DLD1 (cell line): ENCODE results near the gene SLC30A10.
"Not testable (repeated sequence)": the region's sequence is repeated elsewhere in the genome, so short reads cannot be mapped to it uniquely, and the experiment has no call there.

Source experiments
- in situ Hi-C: cut with HindIII; loops from 2 replicates; pipeline ENCODE4 v1.10.0; 2017; ENCODE audit warnings: low sequenced_read_pairs

SLC30A10 gene

GRCh38 chr1:219927956-219928790 is at the start of gene SLC30A10:
Gene SLC30A10 (minus strand): TSS chr1:219928557. CDS start chr1:219928440, 117 bp downstream.
- in situ Hi-C loops = no loop called here

- in situ Hi-C loops = loop anchor here (5.0 kb wide), 1 partner anchor 301 kb away; no protein-coding TSS in a partner anchor
Measured at GRCh38 chr1:219973213-219973612, 44.9 kb upstream of the SLC30A10 start.

- in situ Hi-C loops = no loop called here
Measured at GRCh38 chr1:219967361-219967760, 39.0 kb upstream of the SLC30A10 start.

- in situ Hi-C loops = no loop called here
Measured at GRCh38 chr1:219966071-219966349, 37.7 kb upstream of the SLC30A10 start.

GRCh38 chr1:219965285-219966070 is 37.1 kb upstream of the SLC30A10 start:
- in situ Hi-C loops = no loop called here

- in situ Hi-C loops = no loop called here
Measured at GRCh38 chr1:219963432-219963831, 35.1 kb upstream of the SLC30A10 start.

GRCh38 chr1:219961684-219962083 is 33.3 kb upstream of the SLC30A10 start:
- in situ Hi-C loops = no loop called here

- in situ Hi-C loops = no loop called here
Measured at GRCh38 chr1:219959540-219960203, 31.3 kb upstream of the SLC30A10 start.

GRCh38 chr1:219958875-219959417 is 30.6 kb upstream of the SLC30A10 start:
- in situ Hi-C loops = no loop called here

- in situ Hi-C loops = no loop called here
Measured at GRCh38 chr1:219954736-219955421, 26.5 kb upstream of the SLC30A10 start.

- in situ Hi-C loops = no loop called here
Measured at GRCh38 chr1:219954052-219954451, 25.7 kb upstream of the SLC30A10 start.

GRCh38 chr1:219952361-219952760 is 24.0 kb upstream of the SLC30A10 start:
- in situ Hi-C loops = no loop called here

GRCh38 chr1:219949227-219949626 is 20.9 kb upstream of the SLC30A10 start:
- in situ Hi-C loops = not testable (repeated sequence)

- in situ Hi-C loops = not testable (repeated sequence)
Measured at GRCh38 chr1:219948766-219949165, 20.4 kb upstream of the SLC30A10 start.

GRCh38 chr1:219945795-219946194 is 17.4 kb upstream of the SLC30A10 start:
- in situ Hi-C loops = no loop called here

- in situ Hi-C loops = no loop called here
Measured at GRCh38 chr1:219941179-219942118, 13.1 kb upstream of the SLC30A10 start.

GRCh38 chr1:219940707-219941106 is 12.3 kb upstream of the SLC30A10 start:
- in situ Hi-C loops = no loop called here

GRCh38 chr1:219938706-219939105 is 10.3 kb upstream of the SLC30A10 start:
- in situ Hi-C loops = no loop called here

- in situ Hi-C loops = not testable (repeated sequence)
Measured at GRCh38 chr1:219933763-219934162, 5.4 kb upstream of the SLC30A10 start.

GRCh38 chr1:219931033-219931432 is 2.7 kb upstream of the SLC30A10 start:
- in situ Hi-C loops = no loop called here
